Measurements from ENCODE around the gene MGLL.

GRCh38 chr3:127665165-127665564, 157.2 kb downstream of the MGLL start:
- TF ChIP-seq CTCF (IDR thresholded peaks at IDR 0.05) (no peak), EZH2 (IDR thresholded peaks at IDR 0.05; ENCODE audit: borderline replicate concordance, insufficient read depth, low read depth, low read length, poor library complexity, severe bottlenecking) (no peak)
